Subcutaneous adipose tissue (tissue), 4 donors: Measurements from ENCODE around the gene ZNF562. TPM values are rescaled to one million over a fixed set of nuclear protein-coding genes. Genes with fewer than 3 reads are reported as not detected.

Source experiments
- total RNA-seq, 4 donors: library from RNA; depleted of rRNA; stranded (reverse); fragments of >200 nt; gene quantifications; one replicate each; pipeline ENCODE4 v1.1.0, GENCODE V29; 2016
- TF ChIP-seq, protein P1 (sequence below): fragments of 450-650 bp; IDR thresholded peaks from one replicate; pipeline ENCODE4 v1.5.1; 2016; ENCODE audit warnings: low read depth, mild to moderate bottlenecking, control low read depth, antibody characterized with exemption, moderate library complexity

ZNF562 gene
- 10 to 100 TPM; 21.8 to 27.7 (median 23.1) TPM for total RNA-seq

DNA sequence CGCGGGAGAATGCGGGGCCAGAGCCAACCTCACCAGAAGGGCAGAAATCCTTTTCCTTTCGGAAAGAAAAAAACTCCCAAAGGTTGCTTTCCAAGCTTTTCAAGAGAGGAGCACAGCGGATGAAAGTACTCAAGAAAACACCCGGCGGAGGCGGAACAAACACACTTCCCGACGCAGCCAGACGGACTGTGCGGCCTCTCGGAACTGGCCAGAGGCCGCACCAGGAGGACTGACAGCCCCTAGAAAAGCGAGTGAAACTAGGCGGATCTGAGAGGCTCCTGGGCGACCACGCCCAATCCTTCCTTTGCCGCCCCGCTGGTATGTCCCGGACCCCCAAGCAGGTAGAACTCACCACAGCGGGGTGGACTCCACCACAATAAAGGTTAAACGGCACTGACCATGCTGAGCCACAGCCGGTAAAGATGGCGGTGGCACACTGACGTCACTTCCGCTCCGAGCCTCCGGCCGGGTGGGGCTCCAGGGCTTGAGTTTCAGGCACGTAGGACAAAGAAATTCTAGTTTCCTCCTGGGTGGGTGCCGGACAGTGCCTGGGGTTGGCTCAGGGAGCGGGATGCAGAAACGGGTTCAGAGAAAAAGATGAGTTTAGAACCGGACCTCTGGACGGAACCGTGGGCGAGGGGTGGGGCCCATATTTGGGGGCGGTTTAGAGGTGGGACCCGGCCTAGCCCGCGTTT lies at the start of gene ZNF562:
TSS of gene ZNF562 (minus strand) at position 438 of the 695 bp plus-strand sequence. CDS start 14,356 bp downstream, outside the sequence.
- TF ChIP-seq, protein P1, sequence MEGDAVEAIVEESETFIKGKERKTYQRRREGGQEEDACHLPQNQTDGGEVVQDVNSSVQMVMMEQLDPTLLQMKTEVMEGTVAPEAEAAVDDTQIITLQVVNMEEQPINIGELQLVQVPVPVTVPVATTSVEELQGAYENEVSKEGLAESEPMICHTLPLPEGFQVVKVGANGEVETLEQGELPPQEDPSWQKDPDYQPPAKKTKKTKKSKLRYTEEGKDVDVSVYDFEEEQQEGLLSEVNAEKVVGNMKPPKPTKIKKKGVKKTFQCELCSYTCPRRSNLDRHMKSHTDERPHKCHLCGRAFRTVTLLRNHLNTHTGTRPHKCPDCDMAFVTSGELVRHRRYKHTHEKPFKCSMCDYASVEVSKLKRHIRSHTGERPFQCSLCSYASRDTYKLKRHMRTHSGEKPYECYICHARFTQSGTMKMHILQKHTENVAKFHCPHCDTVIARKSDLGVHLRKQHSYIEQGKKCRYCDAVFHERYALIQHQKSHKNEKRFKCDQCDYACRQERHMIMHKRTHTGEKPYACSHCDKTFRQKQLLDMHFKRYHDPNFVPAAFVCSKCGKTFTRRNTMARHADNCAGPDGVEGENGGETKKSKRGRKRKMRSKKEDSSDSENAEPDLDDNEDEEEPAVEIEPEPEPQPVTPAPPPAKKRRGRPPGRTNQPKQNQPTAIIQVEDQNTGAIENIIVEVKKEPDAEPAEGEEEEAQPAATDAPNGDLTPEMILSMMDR = no peak

DNA sequence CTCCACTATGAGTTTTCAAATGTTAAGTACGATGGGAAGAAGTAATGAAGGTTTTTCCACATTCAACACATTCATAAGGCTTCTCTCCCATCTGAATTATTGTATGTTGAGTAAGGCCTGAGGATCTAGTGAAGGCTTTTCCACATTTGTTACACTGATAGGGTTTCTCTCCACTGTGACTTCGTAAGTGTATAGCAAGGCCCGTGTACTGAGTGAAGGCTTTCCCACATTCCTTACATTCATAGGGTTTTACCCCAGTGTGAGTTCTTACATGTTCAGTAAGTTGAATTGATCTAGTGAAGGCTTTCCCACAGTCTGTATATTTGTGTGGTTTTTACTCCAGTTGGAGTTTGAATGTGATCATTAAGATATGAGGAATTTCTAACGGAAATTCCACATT lies 49.3 kb upstream of the ZNF562 start:
- TF ChIP-seq, protein P1 = no peak

DNA sequence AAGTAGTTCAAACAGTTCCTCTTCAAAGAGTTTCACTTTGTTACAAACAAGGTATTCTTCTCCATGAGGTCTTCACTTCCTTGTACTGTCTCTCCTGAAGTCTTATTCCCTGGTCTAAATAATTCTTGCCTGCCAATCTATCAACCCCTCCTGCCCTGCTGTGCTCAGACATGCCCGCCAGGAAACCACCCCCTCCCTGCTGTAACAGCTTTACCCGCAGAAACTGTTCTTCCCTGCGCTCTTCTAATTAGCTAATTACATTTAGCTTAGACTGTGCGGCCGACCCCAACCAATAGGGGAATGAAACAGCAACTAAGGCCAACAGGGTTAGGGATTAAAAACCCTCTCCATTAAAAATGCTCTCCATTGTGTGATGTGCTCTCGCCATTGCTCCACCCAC lies 47.0 kb upstream of the ZNF562 start:
- TF ChIP-seq, protein P1 = no peak

DNA sequence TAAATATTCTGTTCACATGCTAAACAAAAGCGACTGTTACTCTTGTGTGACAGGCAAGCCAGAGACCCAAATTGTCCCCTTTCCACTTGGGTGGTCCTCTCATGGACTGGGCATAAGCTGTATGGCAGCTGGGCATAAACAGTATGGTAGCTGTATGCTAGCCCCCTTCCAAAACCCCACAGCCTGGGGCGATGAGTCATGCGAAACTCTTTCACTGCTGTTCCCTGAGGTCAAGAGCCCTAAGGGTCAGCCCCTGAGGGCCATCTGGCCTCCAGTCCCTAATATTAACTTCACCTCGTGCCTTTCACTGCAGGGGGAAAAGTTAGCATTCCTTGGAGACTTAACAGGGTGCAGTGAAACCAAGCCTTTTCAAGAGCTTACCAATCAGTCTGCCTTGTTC lies 45.6 kb upstream of the ZNF562 start:
- TF ChIP-seq, protein P1 = no peak

DNA sequence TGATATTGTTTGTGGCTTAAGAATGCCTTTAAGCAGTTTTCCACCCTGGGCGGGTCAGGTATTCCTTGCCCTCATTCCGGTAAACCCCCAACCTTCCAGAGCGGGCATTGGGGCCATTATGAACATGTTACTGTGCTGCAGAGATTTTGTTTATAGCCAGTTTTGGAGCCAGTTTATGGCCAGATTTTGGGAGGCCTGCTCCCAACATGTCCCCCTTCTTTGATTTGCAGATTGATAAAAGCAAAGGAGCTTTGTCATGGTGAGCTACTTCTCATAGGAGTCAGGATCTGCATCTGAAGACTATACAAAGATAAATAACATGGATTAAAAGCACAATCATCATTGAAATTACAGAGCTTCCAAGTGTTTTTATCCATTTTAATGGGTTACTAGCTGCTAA lies 36.9 kb upstream of the ZNF562 start:
- TF ChIP-seq, protein P1 = no peak

DNA sequence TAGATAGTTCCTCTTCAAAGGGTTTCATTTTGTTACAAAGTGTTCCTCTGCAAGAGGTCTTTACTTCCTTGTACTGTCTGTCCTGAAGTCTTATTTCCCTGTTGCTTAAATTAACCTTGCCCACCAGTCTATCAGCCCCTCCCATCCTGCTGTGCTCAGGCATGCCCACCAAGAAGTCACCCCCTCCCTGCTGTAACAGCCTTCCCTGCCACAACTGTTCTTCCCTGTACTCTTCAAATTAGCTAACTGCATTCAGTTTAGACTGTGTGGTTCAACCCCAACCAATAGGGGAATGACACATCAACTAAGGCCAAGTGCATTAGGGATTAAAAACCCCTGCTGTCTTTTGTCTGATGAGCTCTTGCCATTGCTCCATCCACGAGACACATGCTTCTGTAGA lies 34.4 kb upstream of the ZNF562 start:
- TF ChIP-seq, protein P1 = no peak

DNA sequence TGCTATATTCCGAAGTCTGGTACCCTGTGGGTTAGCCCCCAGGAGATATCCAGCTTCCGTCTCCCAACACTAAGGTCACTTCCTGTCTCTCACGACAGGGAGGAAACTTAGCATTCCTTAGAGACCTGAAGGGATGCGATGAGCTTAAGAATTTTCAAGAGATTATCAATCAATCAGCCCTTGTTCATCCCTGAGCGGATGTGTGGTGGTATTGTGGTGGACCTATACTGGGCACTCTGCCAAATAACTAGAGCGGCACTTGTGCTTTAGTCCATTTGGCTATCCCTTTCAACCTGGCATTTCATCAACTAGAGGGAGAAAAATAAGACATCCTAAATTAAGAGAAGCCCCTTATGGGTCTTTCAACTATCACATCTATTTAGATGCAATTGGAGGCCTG lies 30.9 kb upstream of the ZNF562 start:
- TF ChIP-seq, protein P1 = no peak
